WERI-Rb-1 (cell line): ENCODE results near the gene TREX2.

Source experiments
- DNase-seq: peaks from one replicate; pipeline ENCODE4 v3.0.0-alpha.2; 2020
- H3K27ac ChIP-seq: fragments of 250-450 bp; sonication (Bioruptor Pico); 2 replicates; pipeline ENCODE4 v1.5.1; 2020; ENCODE audit warnings: mild to moderate bottlenecking, moderate library complexity
- H3K27me3 ChIP-seq: fragments of 250-450 bp; sonication (Bioruptor Pico); 2 replicates; pipeline ENCODE4 v1.5.1; 2021; ENCODE audit warnings: mild to moderate bottlenecking, low read depth, moderate library complexity; ENCODE audit not compliant: insufficient read depth, severe bottlenecking
- H3K36me3 ChIP-seq: fragments of 250-450 bp; sonication (Bioruptor Pico); 2 replicates; pipeline ENCODE4 v1.5.1; 2020; ENCODE audit warnings: mild to moderate bottlenecking, moderate library complexity
- H3K4me3 ChIP-seq: 2 replicates; pipeline ENCODE4 v1.5.1; 2011; ENCODE audit warnings: low read depth, mild to moderate bottlenecking, control low read depth, low read length
- H3K9me3 ChIP-seq: fragments of 250-450 bp; sonication (Bioruptor Pico); 2 replicates; pipeline ENCODE4 v1.5.1; 2021; ENCODE audit warnings: mild to moderate bottlenecking, moderate library complexity; ENCODE audit not compliant: severe bottlenecking
- CTCF ChIP-seq: IDR thresholded peaks from 2 replicates; pipeline ENCODE4 v1.5.1; 2011; ENCODE audit warnings: low read depth, mild to moderate bottlenecking, control low read depth, inconsistent platforms, low read length

TREX2 gene

DNA sequence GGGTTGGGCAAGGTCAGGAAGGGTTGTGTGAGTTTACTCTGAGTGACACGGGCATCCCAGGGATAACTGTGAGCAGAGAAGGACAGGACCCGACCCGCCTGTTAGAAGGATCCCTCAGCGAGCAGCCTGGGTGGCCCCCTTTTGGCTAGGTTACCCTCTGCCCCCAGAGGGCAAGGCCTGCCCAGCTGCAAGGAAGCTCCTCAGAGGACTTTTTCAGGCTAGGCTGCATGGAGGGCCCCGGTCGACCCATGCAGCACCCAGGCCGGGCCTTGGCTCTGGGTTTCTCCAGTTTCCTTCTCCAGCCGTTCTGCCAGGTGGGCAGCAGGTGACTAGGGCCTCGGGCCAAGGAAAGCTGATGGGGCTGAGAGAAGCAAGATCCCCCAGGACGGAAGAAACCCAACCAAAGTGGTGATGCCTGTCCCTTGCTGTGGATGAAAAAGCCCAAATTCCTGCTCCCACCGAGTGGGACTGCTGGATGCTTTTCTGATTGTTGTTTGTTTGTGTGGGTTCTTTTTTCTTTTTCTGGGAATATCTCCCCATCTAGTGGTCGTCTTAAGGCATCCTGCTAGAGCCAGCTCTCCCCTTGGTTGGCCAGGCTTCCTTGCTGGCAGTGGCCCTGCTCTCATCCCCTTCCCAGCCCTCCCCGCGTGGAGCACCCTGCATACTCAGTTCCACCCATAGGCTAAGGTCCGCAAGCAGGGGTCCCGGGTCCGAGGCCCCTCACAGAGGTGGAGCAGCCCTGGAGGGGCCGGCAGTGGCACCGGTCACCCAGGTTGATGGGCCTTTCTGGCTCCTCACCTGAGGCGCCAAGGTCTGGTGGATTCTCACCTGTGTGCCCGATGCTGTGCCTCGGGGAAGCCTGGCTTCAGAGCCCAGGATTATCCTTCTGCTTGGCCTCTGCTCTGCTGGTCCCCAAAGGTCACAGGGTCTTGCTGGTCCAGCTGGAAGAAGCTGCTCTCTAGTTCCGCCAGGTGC lies 32.8 kb downstream of the TREX2 start:
- DNase-seq = no peak
- Histone ChIP-seq H3K4me3 (no peak overlapping the region), H3K36me3 (no peaks in the 10 kb centered on the region), H3K27me3 (peaks cover 50% of the 10 kb centered on the region), H3K27ac (no peak overlapping the region), H3K9me3 (no peaks in the 10 kb centered on the region)
- 0 out of 2 replicates have a peak, but pooled peaks have one; percentile 20 for TF ChIP-seq CTCF

- Histone ChIP-seq H3K4me3 (no peak overlapping the region), H3K27me3 (peaks cover 51% of the 10 kb centered on the region), H3K27ac (no peak overlapping the region), H3K9me3 (no peaks in the 10 kb centered on the region), H3K36me3 (no peaks in the 10 kb centered on the region)
- no peak for DNase-seq
- no peak for TF ChIP-seq CTCF
Measured at GRCh38 chrX:153411988-153412574, 33.8 kb downstream of the TREX2 start.

GRCh38 chrX:153411255-153411987 lies 34.4 kb downstream of the TREX2 start, which contains the start of gene ZFP92:
TSS of gene ZFP92 (plus strand) at chrX:153411472. CDS start at chrX:153418323, 6,851 bp downstream.
- TF ChIP-seq CTCF = no peak
- DNase-seq = no peak
- Histone ChIP-seq H3K36me3 (no peaks in the 10 kb centered on the region), H3K27me3 (peaks cover 53% of the 10 kb centered on the region), H3K9me3 (no peaks in the 10 kb centered on the region), H3K4me3 (peak within 1 kb of the TSS; percentile 28), H3K27ac (no peak within 1 kb of the TSS)

- no peak overlapping the region for H3K4me3 ChIP-seq
- no peaks in the 10 kb centered on the region for H3K9me3 ChIP-seq
- H3K27ac ChIP-seq = no peak overlapping the region
Measured at GRCh38 chrX:153410888-153411254, 35.0 kb downstream of the TREX2 start.

GRCh38 chrX:153410373-153410772 lies 35.5 kb downstream of the TREX2 start:
- H3K27ac ChIP-seq = no peak overlapping the region
- H3K4me3 ChIP-seq = no peak overlapping the region
- no peak for DNase-seq
- H3K36me3 ChIP-seq = no peaks in the 10 kb centered on the region
- no peak for TF ChIP-seq CTCF
- H3K9me3 ChIP-seq = no peaks in the 10 kb centered on the region
- H3K27me3 ChIP-seq = peaks cover 57% of the 10 kb centered on the region

More at GRCh38 chrX:153410888-153411254, 35.0 kb downstream of the TREX2 start:
- Histone ChIP-seq H3K36me3 (no peaks in the 10 kb centered on the region), H3K27me3 (peaks cover 53% of the 10 kb centered on the region)
- no peak for TF ChIP-seq CTCF
- no peak for DNase-seq
